ENCODE measurements around the gene MRPS11.

DNA sequence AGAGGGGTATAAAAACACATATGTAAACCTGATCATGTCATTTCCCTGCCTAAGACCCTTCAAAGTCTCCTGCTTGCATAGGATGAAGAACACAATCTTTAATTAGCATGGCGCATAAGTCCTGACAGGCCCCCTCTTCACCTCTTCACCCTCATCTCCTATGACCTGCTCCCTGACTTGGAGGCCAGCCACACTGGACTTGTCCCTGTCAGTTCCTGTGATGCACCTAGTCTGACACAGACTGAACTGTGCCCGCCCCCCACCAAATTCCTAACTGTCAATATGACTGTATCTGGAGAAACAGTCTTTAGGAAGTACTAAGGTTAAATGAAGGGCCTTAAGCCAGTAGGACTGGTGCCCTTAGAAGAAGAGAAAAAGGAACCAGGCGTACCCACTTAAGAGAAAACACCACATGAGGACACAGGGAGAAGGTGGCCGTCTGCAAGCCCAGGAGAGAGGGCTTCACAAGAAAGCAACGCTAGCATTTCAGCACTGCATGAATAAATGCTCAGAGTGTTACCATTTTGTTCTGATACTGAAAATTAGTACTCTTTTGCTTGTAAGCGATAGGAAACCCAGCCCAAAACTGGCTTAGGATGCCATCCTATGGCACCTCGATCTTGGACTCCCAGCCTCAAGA lies 34.3 kb upstream of the MRPS11 start:
- TF ChIP-seq EZH2 (IDR thresholded peaks at IDR 0.05) = no peak
- TF ChIP-seq, protein P1, sequence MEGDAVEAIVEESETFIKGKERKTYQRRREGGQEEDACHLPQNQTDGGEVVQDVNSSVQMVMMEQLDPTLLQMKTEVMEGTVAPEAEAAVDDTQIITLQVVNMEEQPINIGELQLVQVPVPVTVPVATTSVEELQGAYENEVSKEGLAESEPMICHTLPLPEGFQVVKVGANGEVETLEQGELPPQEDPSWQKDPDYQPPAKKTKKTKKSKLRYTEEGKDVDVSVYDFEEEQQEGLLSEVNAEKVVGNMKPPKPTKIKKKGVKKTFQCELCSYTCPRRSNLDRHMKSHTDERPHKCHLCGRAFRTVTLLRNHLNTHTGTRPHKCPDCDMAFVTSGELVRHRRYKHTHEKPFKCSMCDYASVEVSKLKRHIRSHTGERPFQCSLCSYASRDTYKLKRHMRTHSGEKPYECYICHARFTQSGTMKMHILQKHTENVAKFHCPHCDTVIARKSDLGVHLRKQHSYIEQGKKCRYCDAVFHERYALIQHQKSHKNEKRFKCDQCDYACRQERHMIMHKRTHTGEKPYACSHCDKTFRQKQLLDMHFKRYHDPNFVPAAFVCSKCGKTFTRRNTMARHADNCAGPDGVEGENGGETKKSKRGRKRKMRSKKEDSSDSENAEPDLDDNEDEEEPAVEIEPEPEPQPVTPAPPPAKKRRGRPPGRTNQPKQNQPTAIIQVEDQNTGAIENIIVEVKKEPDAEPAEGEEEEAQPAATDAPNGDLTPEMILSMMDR (IDR thresholded peaks at IDR 0.05) = no peak
